Ascending aorta (tissue), 2 donors: ENCODE results near the gene KIRREL3. TPM values are rescaled to one million over a fixed set of nuclear protein-coding genes. Genes with fewer than 3 reads are reported as not detected.

Source experiments
- DNase-seq, 2 donors: peaks; one replicate each; pipeline ENCODE4 v3.0.0-alpha.2; 2019; ENCODE audit warnings: low spot score in 2 of 2
- H3K27ac ChIP-seq, 2 donors: fragments of 200-600 bp; sonication (generic); one replicate each; pipeline ENCODE4 v1.5.1; 2016 to 2017; ENCODE audit warnings: mild to moderate bottlenecking in 1 of 2
- H3K27me3 ChIP-seq: fragments of 200-600 bp; sonication (generic); one replicate; pipeline ENCODE4 v1.5.1; 2017
- H3K36me3 ChIP-seq, 2 donors: fragments of 200-600 bp; sonication (generic); one replicate each; pipeline ENCODE4 v1.5.1; 2016
- H3K4me1 ChIP-seq, 2 donors: fragments of 200-600 bp; sonication (generic); one replicate each; pipeline ENCODE4 v1.5.1; 2016 to 2017; ENCODE audit warnings: mild to moderate bottlenecking in 1 of 2
- H3K4me3 ChIP-seq, 2 donors: fragments of 200-600 bp; sonication (generic); one replicate each; pipeline ENCODE4 v1.5.1; 2016 to 2017; ENCODE audit warnings: mild to moderate bottlenecking in 1 of 2
- H3K9me3 ChIP-seq, 2 donors: fragments of 200-600 bp; sonication (generic); one replicate each; pipeline ENCODE4 v1.5.1; 2016
- CTCF ChIP-seq, 3 experiments: fragments of 200-600 bp in 2 of 3; fragments of 450-650 bp in 1 of 3; sonication (generic) in 2 of 3; IDR thresholded peaks; one replicate each; pipeline ENCODE4 v1.5.1; 2016 to 2019; ENCODE audit warnings: antibody characterized with exemption in 3 of 3, mild to moderate bottlenecking in 1 of 3, moderate library complexity in 1 of 3
- intact Hi-C: fragments of 100-400 bp; cut with DNase I; formaldehyde crosslinking; loops from one replicate; pipeline ENCODE4 v1.15.1; 2023
- total RNA-seq: library from RNA; depleted of rRNA; stranded (reverse); fragments of >200 nt; gene quantifications from one replicate; pipeline ENCODE4 v1.1.0, GENCODE V29; 2016

Gene KIRREL3
- total RNA-seq, 1 donor from 2014 or later, result not detected

GRCh38 chr11:126834573-126834972, 166.0 kb downstream of the KIRREL3 start:
- no peak for TF ChIP-seq CTCF (IDR thresholded peaks at IDR 0.05)
- Histone ChIP-seq H3K27ac (no peak overlapping the region), H3K27me3 (no peaks in the 10 kb centered on the region), H3K9me3 (no peaks in the 10 kb centered on the region), H3K4me3 (no peak overlapping the region), H3K36me3 (no peaks in the 10 kb centered on the region), H3K4me1 (no peaks in the 10 kb centered on the region)
- no peak for DNase-seq
- intact Hi-C loops, result no loop called here

- Histone ChIP-seq H3K27ac (no peak overlapping the region), H3K4me1 (no peaks in the 10 kb centered on the region), H3K4me3 (no peak overlapping the region), H3K27me3 (no peaks in the 10 kb centered on the region), H3K36me3 (no peaks in the 10 kb centered on the region), H3K9me3 (no peaks in the 10 kb centered on the region)
- no peak for TF ChIP-seq CTCF (IDR thresholded peaks at IDR 0.05)
- DNase-seq, result no peak
- intact Hi-C loops, result no loop called here
Measured at GRCh38 chr11:126834149-126834548, 166.4 kb downstream of the KIRREL3 start.

- no peaks in the 10 kb centered on the region for H3K4me1 ChIP-seq
- intact Hi-C loops, result no loop called here
- DNase-seq, result no peak
- H3K9me3 ChIP-seq, result no peaks in the 10 kb centered on the region
- H3K4me3 ChIP-seq, result no peak overlapping the region
- H3K36me3 ChIP-seq, result no peaks in the 10 kb centered on the region
- H3K27ac ChIP-seq, result no peak overlapping the region
- TF ChIP-seq CTCF (IDR thresholded peaks at IDR 0.05), result no peak
- H3K27me3 ChIP-seq, result no peaks in the 10 kb centered on the region
Measured at GRCh38 chr11:126833065-126833464, 167.5 kb downstream of the KIRREL3 start.

GRCh38 chr11:126832387-126832786, 168.2 kb downstream of the KIRREL3 start:
- H3K27me3 ChIP-seq, result no peaks in the 10 kb centered on the region
- no peak for DNase-seq
- no peak for TF ChIP-seq CTCF (IDR thresholded peaks at IDR 0.05)
- H3K27ac ChIP-seq, result no peak overlapping the region
- no peaks in the 10 kb centered on the region for H3K36me3 ChIP-seq
- H3K4me1 ChIP-seq, result no peaks in the 10 kb centered on the region
- H3K9me3 ChIP-seq, result no peaks in the 10 kb centered on the region
- H3K4me3 ChIP-seq, result no peak overlapping the region
- intact Hi-C loops, result no loop called here

- Histone ChIP-seq H3K27ac (no peak overlapping the region), H3K27me3 (no peaks in the 10 kb centered on the region), H3K9me3 (no peaks in the 10 kb centered on the region), H3K4me3 (no peak overlapping the region), H3K36me3 (no peaks in the 10 kb centered on the region), H3K4me1 (no peaks in the 10 kb centered on the region)
- TF ChIP-seq CTCF (IDR thresholded peaks at IDR 0.05), result no peak
- no peak for DNase-seq
- intact Hi-C loops, result no loop called here
Measured at GRCh38 chr11:126830216-126830806, 170.3 kb downstream of the KIRREL3 start.

- H3K4me1 ChIP-seq, result no peaks in the 10 kb centered on the region
- H3K27me3 ChIP-seq, result no peaks in the 10 kb centered on the region
- TF ChIP-seq CTCF (IDR thresholded peaks at IDR 0.05), result no peak
- H3K4me3 ChIP-seq, result no peak overlapping the region
- H3K27ac ChIP-seq, result no peak overlapping the region
- no peaks in the 10 kb centered on the region for H3K9me3 ChIP-seq
- no peak for DNase-seq
- intact Hi-C loops, result no loop called here
- H3K36me3 ChIP-seq, result no peaks in the 10 kb centered on the region
Measured at GRCh38 chr11:126829716-126830115, 170.9 kb downstream of the KIRREL3 start.
